ENCODE measurements around the gene MIPOL1. TPM values are rescaled to one million over a fixed set of nuclear protein-coding genes. Genes with fewer than 3 reads are reported as not detected.
"Not testable (repeated sequence)": the region's sequence is repeated elsewhere in the genome, so short reads cannot be mapped to it uniquely, and the experiment has no call there.

The MIPOL1 gene
- total RNA-seq, 4 donors from 2014 or later, result 11.4 to 25.7 (median 18.9) TPM

DNA sequence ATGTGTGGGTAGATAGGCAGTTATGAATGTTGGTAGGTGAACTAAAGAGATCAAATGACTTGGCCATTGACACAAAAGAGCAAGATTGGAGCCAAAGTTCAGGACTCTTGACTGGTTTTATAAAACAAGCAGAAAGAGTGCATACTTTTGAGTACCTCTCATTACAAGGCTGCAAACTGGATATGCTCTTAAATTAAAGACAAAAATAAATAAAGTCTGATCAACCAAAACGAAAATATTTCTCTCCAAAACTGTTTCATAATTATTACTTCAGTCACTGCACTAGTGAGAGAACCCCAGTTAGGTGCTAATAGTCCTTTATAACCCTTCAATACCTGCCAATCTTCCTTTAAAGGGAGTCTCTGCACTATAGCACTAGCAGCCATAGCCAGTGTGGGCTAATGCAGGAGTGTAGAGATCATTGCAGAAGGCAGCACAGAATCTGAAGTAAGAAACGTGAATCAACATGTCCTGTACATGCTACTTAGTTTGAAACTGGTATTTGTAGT is 250.2 kb downstream of the MIPOL1 start:
- no peaks in the 10 kb centered on the region for H3K27me3 ChIP-seq
- H3K4me1 ChIP-seq, result no peaks in the 10 kb centered on the region
- peaks cover 0 to 4% (median 0%) of the 10 kb centered on the region in 3 donors for H3K36me3 ChIP-seq
- WGBS, 2 donors, result 56 to 66% methylated on average over 2 of the region's 2 CpGs
- no peak overlapping the region for H3K4me3 ChIP-seq
- TF ChIP-seq EP300 (IDR thresholded peaks at IDR 0.05), result no peak
- DNase-seq (ENCODE audit: low spot score in 2 of 2), result no peak
- H3K9me3 ChIP-seq, result no peaks in the 10 kb centered on the region
- H3K27ac ChIP-seq, result no peak overlapping the region

DNA sequence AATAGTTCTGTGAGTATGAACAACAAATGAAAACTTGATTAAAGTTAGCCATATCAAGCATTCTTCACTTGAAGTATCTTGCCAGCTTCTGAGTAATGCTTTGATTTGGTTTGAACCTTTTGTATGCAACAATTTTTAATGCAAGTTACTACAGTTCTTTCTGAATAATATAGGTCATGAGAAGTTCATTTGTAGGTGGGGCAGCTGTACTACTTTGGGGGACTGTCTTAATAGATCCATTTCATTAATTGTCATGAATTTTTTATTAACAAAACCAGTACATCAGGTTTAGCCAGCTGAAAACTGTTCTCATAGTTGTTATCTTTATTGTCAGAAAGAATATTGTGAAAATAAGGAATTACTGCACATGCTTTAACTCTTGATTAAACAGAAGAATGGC is 254.6 kb downstream of the MIPOL1 start:
- no peak for DNase-seq (ENCODE audit: low spot score in 2 of 2)
- no peaks in the 10 kb centered on the region for H3K27me3 ChIP-seq
- H3K4me1 ChIP-seq, result no peaks in the 10 kb centered on the region
- H3K4me3 ChIP-seq, result no peak overlapping the region
- H3K9me3 ChIP-seq, result no peaks in the 10 kb centered on the region
- H3K36me3 ChIP-seq, result no peaks in the 10 kb centered on the region
- no peak overlapping the region for H3K27ac ChIP-seq
- no peak for TF ChIP-seq POLR2A (IDR thresholded peaks at IDR 0.05)
- no peak for TF ChIP-seq EP300 (IDR thresholded peaks at IDR 0.05)
- TF ChIP-seq, protein P1, sequence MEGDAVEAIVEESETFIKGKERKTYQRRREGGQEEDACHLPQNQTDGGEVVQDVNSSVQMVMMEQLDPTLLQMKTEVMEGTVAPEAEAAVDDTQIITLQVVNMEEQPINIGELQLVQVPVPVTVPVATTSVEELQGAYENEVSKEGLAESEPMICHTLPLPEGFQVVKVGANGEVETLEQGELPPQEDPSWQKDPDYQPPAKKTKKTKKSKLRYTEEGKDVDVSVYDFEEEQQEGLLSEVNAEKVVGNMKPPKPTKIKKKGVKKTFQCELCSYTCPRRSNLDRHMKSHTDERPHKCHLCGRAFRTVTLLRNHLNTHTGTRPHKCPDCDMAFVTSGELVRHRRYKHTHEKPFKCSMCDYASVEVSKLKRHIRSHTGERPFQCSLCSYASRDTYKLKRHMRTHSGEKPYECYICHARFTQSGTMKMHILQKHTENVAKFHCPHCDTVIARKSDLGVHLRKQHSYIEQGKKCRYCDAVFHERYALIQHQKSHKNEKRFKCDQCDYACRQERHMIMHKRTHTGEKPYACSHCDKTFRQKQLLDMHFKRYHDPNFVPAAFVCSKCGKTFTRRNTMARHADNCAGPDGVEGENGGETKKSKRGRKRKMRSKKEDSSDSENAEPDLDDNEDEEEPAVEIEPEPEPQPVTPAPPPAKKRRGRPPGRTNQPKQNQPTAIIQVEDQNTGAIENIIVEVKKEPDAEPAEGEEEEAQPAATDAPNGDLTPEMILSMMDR (IDR thresholded peaks at IDR 0.05), result no peak

DNA sequence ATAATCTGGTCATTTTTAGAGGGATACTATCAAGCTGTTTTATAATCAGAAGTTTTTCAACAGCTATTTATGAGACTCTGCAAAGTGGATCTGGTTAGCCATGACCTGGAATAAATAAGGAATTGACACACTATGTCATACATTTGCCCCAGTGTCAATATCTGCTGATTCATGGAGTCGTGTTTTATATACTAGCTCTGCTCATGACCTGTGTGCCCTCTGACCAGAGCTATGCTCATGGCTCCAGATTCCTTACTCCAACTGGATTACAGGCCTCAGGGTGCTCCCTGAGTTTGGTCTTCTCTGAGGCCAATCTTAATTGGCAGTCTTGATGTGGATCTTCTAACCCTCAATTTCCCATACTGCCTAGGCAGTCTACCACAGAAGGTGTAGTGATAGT is 256.2 kb downstream of the MIPOL1 start:
- H3K27ac ChIP-seq, result no peak overlapping the region
- TF ChIP-seq EP300 (IDR thresholded peaks at IDR 0.05), result no peak
- no peak for TF ChIP-seq POLR2A (IDR thresholded peaks at IDR 0.05)
- TF ChIP-seq, protein P1 (IDR thresholded peaks at IDR 0.05), result no peak
- H3K27me3 ChIP-seq, result no peaks in the 10 kb centered on the region
- 41 to 42% methylated on average over 1 of the region's 1 CpG for WGBS, 2 donors
- H3K36me3 ChIP-seq, result no peaks in the 10 kb centered on the region
- no peak for DNase-seq (ENCODE audit: low spot score in 2 of 2)
- no peak overlapping the region for H3K4me3 ChIP-seq
- no peaks in the 10 kb centered on the region for H3K4me1 ChIP-seq
- H3K9me3 ChIP-seq, result no peaks in the 10 kb centered on the region

DNA sequence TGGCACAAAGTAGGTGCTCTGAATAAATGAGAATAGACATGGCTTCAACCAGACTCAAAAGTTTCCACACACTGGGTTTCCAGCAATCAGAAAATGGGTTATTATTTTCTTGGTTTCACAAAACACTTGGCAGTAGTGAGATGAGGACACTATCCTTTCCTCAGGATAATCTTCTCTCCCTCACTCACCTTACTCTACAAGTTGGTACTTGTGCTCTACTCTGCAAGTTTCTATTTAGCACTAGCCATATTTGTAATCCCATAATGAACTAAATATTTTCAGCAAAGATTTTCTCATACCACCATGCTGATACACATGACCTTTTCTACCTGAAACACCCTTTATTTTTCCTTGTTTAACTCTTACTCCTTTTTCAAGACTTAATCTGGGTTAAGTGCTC is 259.6 kb downstream of the MIPOL1 start:
- Histone ChIP-seq H3K9me3 (peaks cover 0 to 16% (median 0%) of the 10 kb centered on the region in 4 donors), H3K36me3 (no peaks in the 10 kb centered on the region), H3K27ac (no peak overlapping the region), H3K27me3 (no peaks in the 10 kb centered on the region), H3K4me3 (no peak overlapping the region), H3K4me1 (no peaks in the 10 kb centered on the region)
- no peak for DNase-seq (ENCODE audit: low spot score in 2 of 2)
- no peak for TF ChIP-seq POLR2A (IDR thresholded peaks at IDR 0.05)
- no peak for TF ChIP-seq EP300 (IDR thresholded peaks at IDR 0.05)
- TF ChIP-seq, protein P1 (IDR thresholded peaks at IDR 0.05), result no peak

DNA sequence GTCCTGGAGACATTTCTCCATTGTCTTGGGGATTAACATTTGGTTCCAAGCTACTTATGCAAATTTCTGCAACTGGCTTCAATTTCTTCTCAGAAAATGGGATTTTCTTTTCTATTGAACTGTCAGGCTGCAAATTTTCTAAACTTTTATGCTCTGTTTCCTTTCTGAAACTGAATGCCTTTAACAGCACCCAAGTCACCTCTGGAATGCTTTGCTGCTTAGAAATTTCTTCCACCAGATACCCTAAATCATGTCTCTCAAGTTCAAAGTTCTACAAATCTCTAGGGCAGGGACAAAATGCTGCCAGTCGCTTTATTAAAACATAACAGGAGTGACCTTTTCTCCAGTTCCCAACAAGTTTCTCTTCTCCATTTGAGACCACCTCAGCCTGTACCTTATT is 264.7 kb downstream of the MIPOL1 start:
- not testable (repeated sequence) for H3K4me1 ChIP-seq; DNase-seq (ENCODE audit: low spot score in 2 of 2); H3K27ac ChIP-seq; H3K27me3 ChIP-seq; H3K4me3 ChIP-seq; H3K36me3 ChIP-seq
- H3K9me3 ChIP-seq, result peaks cover 0 to 34% (median 0%) of the 10 kb centered on the region in 4 donors
- 92 to 96% methylated on average over 1 of the region's 1 CpG for WGBS, 2 donors

DNA sequence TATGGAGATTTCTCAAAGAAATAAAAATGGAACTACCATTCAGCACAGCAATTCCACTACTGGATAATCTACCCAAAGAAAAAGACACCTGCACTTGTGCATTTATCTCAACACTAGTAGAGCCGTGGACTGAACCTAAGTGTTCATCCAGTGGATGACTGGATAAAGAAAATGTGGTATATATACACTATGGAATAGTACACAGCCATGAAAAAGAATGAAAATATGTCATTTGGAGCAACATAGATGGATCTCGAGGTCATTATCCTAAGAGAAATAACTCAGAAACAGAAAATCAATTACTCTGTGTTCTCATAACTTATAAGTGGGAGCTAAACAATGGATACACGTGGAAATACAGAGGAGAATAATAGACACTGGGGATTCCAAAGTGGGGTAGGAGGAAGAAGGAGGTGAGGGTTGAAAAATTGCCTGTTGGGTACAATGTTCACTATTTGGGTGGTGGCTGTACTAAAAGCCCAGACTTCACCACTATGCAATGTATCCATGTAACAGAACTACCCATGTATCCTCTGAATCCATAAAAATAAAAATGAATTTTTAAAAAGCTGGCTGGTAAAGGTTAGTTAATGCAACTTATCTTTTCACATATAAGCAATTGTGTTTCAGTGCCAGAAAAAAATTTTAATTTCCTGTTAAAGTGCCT is 266.6 kb downstream of the MIPOL1 start:
- Histone ChIP-seq H3K27me3 (no peaks in the 10 kb centered on the region), H3K4me3 (no peak overlapping the region), H3K36me3 (no peaks in the 10 kb centered on the region), H3K9me3 (peaks cover 0 to 36% (median 0%) of the 10 kb centered on the region in 4 donors), H3K4me1 (no peaks in the 10 kb centered on the region), H3K27ac (no peak overlapping the region)
- no peak for DNase-seq (ENCODE audit: low spot score in 2 of 2)
- TF ChIP-seq, protein P1 (IDR thresholded peaks at IDR 0.05), result no peak
- no peak for TF ChIP-seq EP300 (IDR thresholded peaks at IDR 0.05)
- TF ChIP-seq POLR2A (IDR thresholded peaks at IDR 0.05), result no peak
- WGBS, 2 donors, result 86 to 95% methylated on average over 3 of the region's 3 CpGs

Data from tibial nerve (tissue), 4 donors.